Activated naive CD8-positive, alpha-beta T cell treated with anti-CD3 and anti-CD28 coated beads, Interleukin-2, amount 10 ng/mL, durations not matched to agents 7 days and 5 days (primary cell): ENCODE measurements around the gene PRR19. TPM values are rescaled to one million over a fixed set of nuclear protein-coding genes. Genes with fewer than 3 reads are reported as not detected.
A peak's percentile ranks its signal among the peaks of the same experiment; 100 is the strongest.

ENCODE experiments used
- ATAC-seq: fragments of 150-1000 bp; cut with Tn5 transposase; one replicate; pipeline ENCODE4 v1.10.0; 2021; ENCODE audit warnings: low read depth, moderate library complexity
- POLR2A ChIA-PET: fragments of 350-600 bp; sonication (Branson Sonifier 250); formaldehyde crosslinking; loops from one replicate; lab custom pipeline; 2021; ENCODE audit warnings: antibody characterized with exemption; lab: Charles Lee
- DNase-seq: peaks from one replicate; pipeline ENCODE4 v3.0.0; 2021
- H3K27ac Mint-ChIP-seq: one replicate; pipeline ENCODE4 v1.8.0; 2022; ENCODE audit warnings: mild to moderate bottlenecking, mixed read lengths
- H3K27me3 Mint-ChIP-seq: one replicate; pipeline ENCODE4 v1.8.0; 2022; ENCODE audit warnings: mild to moderate bottlenecking, moderate library complexity, mixed read lengths
- H3K36me3 Mint-ChIP-seq: one replicate; pipeline ENCODE4 v1.8.0; 2021; ENCODE audit warnings: mild to moderate bottlenecking, mixed read lengths
- H3K4me1 Mint-ChIP-seq: one replicate; pipeline ENCODE4 v1.8.0; 2021; ENCODE audit warnings: mixed read lengths
- H3K4me3 Mint-ChIP-seq: one replicate; pipeline ENCODE4 v1.8.0; 2022; ENCODE audit warnings: mild to moderate bottlenecking, moderate library complexity, mixed read lengths
- H3K9me3 Mint-ChIP-seq: one replicate; pipeline ENCODE4 v1.8.0; 2021; ENCODE audit warnings: mixed read lengths
- total RNA-seq, 2 experiments: library from RNA; stranded (reverse); gene quantifications; one replicate each; pipeline ENCODE4 v1.2.3, GENCODE V29; 2021

Gene PRR19
- total RNA-seq, 2 experiments from 2014 or later, result 0.57 TPM; not detected in 1

DNA sequence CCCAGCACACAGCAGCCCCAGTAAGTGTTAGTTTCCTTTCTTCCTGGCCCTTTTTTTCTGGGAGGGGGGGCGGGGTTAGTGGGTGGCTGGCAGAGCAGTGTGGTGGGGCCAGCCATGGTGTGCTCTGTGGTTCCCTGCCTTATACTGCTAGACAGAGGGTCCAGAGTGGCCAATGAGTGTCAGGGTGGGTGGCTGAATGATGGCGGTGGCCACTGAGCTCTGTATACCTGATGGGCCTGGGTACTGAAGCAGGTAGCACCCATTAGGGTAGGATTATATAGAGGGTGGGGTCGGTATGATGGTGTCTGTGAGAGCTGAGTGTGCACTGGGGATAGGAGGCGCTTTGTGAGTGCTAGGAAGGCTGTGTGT is 19.1 kb upstream of the PRR19 start:
- POLR2A ChIA-PET, result interaction anchor here (0.7 to 7.1 kb wide), 6 partner anchors 12 to 160 kb away, joined by 3 to 73 read pairs (median 6); partner anchors contain the start of gene GSK3A
- no peak overlapping the region for H3K4me3 Mint-ChIP-seq
- DNase-seq, result no peak
- peaks cover 5% of the 10 kb centered on the region for H3K36me3 Mint-ChIP-seq
- no peaks in the 10 kb centered on the region for H3K27me3 Mint-ChIP-seq
- no peak overlapping the region for H3K27ac Mint-ChIP-seq
- no peaks in the 10 kb centered on the region for H3K9me3 Mint-ChIP-seq
- peaks cover 43% of the 10 kb centered on the region for H3K4me1 Mint-ChIP-seq
- ATAC-seq, result no peak

GRCh38 chr19:42283188-42284065 is 18.5 kb upstream of the PRR19 start:
- ATAC-seq (peak; percentile 66), DNase-seq (peak; percentile 97)
- Mint-ChIP-seq H3K9me3 (no peaks in the 10 kb centered on the region), H3K4me1 (peaks cover 40% of the 10 kb centered on the region), H3K36me3 (peaks cover 5% of the 10 kb centered on the region), H3K27me3 (no peaks in the 10 kb centered on the region), H3K4me3 (no peak overlapping the region), H3K27ac (no peak overlapping the region)
- POLR2A ChIA-PET, result interaction anchor here (0.7 to 1.7 kb wide), 5 partner anchors 13 to 156 kb away, joined by 3 to 8 read pairs (median 5); no protein-coding TSS in a partner anchor

DNA sequence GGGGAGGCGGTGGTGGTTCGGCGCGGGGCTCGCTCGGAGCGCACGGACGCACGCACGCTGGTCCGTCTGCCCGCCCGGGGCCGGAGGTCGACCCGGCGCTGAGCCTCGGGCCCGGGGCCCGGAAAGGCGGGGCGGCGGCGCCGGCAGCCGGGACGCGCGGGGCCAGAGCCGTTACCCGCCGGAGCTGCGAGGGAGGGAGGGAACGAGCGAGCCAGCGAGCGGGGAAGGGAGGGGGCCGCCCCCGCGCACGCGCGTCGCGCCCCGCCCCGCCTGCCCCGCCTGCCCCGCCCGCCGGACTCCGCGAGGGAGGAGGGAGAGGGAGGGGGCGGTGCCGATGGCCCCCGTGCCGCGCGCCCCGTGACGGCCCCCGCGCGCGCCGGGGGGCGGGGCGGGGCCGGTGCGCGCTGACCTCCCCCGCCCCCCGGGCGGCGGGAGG is 17.8 kb upstream of the PRR19 start:
- H3K4me1 Mint-ChIP-seq, result peaks cover 35% of the 10 kb centered on the region
- H3K27me3 Mint-ChIP-seq, result no peaks in the 10 kb centered on the region
- POLR2A ChIA-PET, result interaction anchor here (1.1 to 1.5 kb wide), 7 partner anchors 11 to 85 kb away, joined by 3 to 12 read pairs (median 5); partner anchors contain the start of genes PAFAH1B3 and PRR19
- ATAC-seq (peak; percentile 31), DNase-seq (peak; percentile 92)
- no peaks in the 10 kb centered on the region for H3K9me3 Mint-ChIP-seq
- no peak overlapping the region for H3K27ac Mint-ChIP-seq
- peaks cover 5% of the 10 kb centered on the region for H3K36me3 Mint-ChIP-seq
- H3K4me3 Mint-ChIP-seq, result no peak overlapping the region

GRCh38 chr19:42284591-42285341 is 17.2 kb upstream of the PRR19 start:
- DNase-seq (no peak), ATAC-seq (no peak)
- Mint-ChIP-seq H3K27ac (peak overlapping the region; percentile 86), H3K27me3 (no peaks in the 10 kb centered on the region), H3K36me3 (peaks cover 5% of the 10 kb centered on the region), H3K4me3 (peak overlapping the region; percentile 89), H3K4me1 (peaks cover 29% of the 10 kb centered on the region), H3K9me3 (no peaks in the 10 kb centered on the region)
- POLR2A ChIA-PET, result interaction anchor here (1.1 to 1.5 kb wide), 7 partner anchors 10 to 86 kb away, joined by 3 to 12 read pairs (median 5); partner anchors contain the start of genes PAFAH1B3 and PRR19

DNA sequence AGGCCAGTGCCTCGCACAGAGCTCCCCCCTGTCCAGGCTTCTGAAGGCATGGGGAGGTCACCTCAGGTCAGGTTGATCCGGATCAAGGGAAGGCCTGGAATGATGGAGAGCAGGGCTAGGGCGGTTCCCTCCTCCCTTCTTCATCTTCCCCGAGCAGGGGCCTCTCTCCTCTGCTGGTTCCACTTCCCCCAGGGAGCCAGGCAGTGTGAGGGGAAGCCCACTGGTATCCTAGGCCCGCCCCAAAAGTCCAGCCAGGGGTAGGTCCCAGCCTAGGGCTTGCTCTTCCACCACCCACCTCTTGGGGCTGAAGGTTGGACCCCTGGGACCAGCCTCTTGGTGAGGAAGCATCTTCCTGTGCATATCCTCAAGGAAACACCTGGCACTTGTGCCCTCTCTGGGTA is 16.4 kb upstream of the PRR19 start:
- Mint-ChIP-seq H3K9me3 (no peaks in the 10 kb centered on the region), H3K27ac (peak overlapping the region; percentile 78), H3K4me3 (peak overlapping the region; percentile 89), H3K36me3 (peaks cover 5% of the 10 kb centered on the region), H3K27me3 (no peaks in the 10 kb centered on the region), H3K4me1 (peaks cover 29% of the 10 kb centered on the region)
- ATAC-seq (no peak), DNase-seq (no peak)
- POLR2A ChIA-PET, result interaction anchor here (1.4 to 1.5 kb wide), 2 partner anchors 18 to 42 kb away, joined by 3 to 12 read pairs; no protein-coding TSS in a partner anchor

GRCh38 chr19:42285988-42286348 is 16.0 kb upstream of the PRR19 start:
- H3K4me1 Mint-ChIP-seq, result peaks cover 29% of the 10 kb centered on the region
- H3K36me3 Mint-ChIP-seq, result peaks cover 5% of the 10 kb centered on the region
- H3K4me3 Mint-ChIP-seq, result peak overlapping the region; percentile 89
- H3K9me3 Mint-ChIP-seq, result no peaks in the 10 kb centered on the region
- DNase-seq (no peak), ATAC-seq (no peak)
- peak overlapping the region; percentile 78 for H3K27ac Mint-ChIP-seq
- POLR2A ChIA-PET, result no interaction called here
- H3K27me3 Mint-ChIP-seq, result no peaks in the 10 kb centered on the region

- peak overlapping the region; percentile 78 for H3K27ac Mint-ChIP-seq
- DNase-seq (no peak), ATAC-seq (no peak)
- POLR2A ChIA-PET, result interaction anchor here (0.5 kb wide), 1 partner anchor 74 kb away, joined by 3 read pairs; no protein-coding TSS in a partner anchor
- no peak overlapping the region for H3K4me3 Mint-ChIP-seq
- no peaks in the 10 kb centered on the region for H3K9me3 Mint-ChIP-seq
- H3K27me3 Mint-ChIP-seq, result no peaks in the 10 kb centered on the region
- peaks cover 5% of the 10 kb centered on the region for H3K36me3 Mint-ChIP-seq
- peaks cover 28% of the 10 kb centered on the region for H3K4me1 Mint-ChIP-seq
Observed at GRCh38 chr19:42286349-42287016, 15.4 kb upstream of the PRR19 start.

DNA sequence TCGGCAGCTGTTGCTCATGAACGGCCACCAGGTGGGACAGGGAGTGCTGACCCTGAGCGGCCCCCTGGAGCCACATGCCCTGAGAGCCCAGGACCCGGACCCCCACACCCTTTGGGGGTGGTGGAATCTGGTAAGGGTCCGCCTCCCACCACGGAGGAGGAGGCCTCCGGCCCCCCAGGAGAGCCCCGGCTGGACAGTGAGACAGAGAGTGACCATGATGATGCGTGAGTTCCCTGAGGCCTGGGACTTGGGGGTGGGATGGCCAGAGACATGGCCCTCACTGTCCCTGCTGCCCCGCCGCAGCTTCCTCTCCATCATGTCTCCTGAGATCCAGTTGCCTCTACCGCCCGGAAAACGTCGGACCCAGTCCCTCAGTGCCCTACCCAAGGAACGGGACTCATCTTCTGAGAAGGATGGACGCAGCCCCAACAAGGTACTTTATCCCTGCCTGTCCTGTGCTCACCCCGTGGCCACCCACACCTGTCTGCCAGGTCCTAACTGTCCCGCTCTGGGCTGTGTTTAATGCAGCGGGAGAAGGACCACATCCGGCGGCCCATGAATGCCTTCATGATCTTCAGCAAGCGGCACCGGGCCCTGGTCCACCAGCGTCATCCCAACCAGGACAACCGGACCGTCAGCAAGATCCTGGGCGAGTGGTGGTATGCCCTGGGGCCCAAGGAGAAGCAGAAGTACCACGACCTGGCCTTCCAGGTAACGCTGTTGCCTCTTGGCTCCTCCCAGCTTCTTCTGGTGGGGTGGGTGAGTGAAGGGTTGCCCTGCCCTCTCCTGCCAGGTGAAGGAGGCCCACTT is 14.7 kb upstream of the PRR19 start:
- no peak for ATAC-seq
- Mint-ChIP-seq H3K4me3 (no peak overlapping the region), H3K36me3 (peaks cover 9% of the 10 kb centered on the region), H3K9me3 (no peaks in the 10 kb centered on the region), H3K27ac (no peak overlapping the region), H3K4me1 (peaks cover 24% of the 10 kb centered on the region), H3K27me3 (no peaks in the 10 kb centered on the region)
- POLR2A ChIA-PET, result interaction anchor here (0.5 kb wide), 1 partner anchor 73 kb away, joined by 3 read pairs; no protein-coding TSS in a partner anchor
- DNase-seq, result no peak

DNA sequence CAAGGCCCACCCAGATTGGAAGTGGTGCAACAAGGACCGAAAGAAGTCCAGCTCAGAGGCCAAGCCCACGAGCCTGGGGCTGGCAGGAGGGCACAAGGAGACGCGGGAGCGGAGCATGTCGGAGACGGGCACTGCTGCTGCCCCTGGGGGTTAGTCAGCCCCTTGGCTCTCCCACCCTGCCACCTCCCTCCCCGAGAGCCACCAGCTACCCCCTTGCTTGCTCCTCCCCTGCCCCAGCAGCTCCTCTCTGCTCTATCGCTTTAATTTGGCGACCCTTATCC is 14.2 kb upstream of the PRR19 start:
- Mint-ChIP-seq H3K9me3 (no peaks in the 10 kb centered on the region), H3K27me3 (no peaks in the 10 kb centered on the region), H3K27ac (no peak overlapping the region), H3K4me1 (peaks cover 20% of the 10 kb centered on the region), H3K36me3 (peaks cover 9% of the 10 kb centered on the region), H3K4me3 (no peak overlapping the region)
- POLR2A ChIA-PET, result no interaction called here
- no peak for ATAC-seq
- DNase-seq, result no peak

- peaks cover 12% of the 10 kb centered on the region for H3K36me3 Mint-ChIP-seq
- no peaks in the 10 kb centered on the region for H3K9me3 Mint-ChIP-seq
- H3K27me3 Mint-ChIP-seq, result no peaks in the 10 kb centered on the region
- no peak overlapping the region for H3K4me3 Mint-ChIP-seq
- peaks cover 20% of the 10 kb centered on the region for H3K4me1 Mint-ChIP-seq
- POLR2A ChIA-PET, result no interaction called here
- DNase-seq (no peak), ATAC-seq (no peak)
- H3K27ac Mint-ChIP-seq, result no peak overlapping the region
Observed at GRCh38 chr19:42288387-42288786, 13.5 kb upstream of the PRR19 start.

- Mint-ChIP-seq H3K27ac (no peak overlapping the region), H3K36me3 (peaks cover 12% of the 10 kb centered on the region), H3K9me3 (no peaks in the 10 kb centered on the region), H3K4me3 (no peak overlapping the region), H3K4me1 (peaks cover 20% of the 10 kb centered on the region), H3K27me3 (no peaks in the 10 kb centered on the region)
- POLR2A ChIA-PET, result no interaction called here
- DNase-seq (no peak), ATAC-seq (no peak)
Observed at GRCh38 chr19:42288881-42289555, 12.9 kb upstream of the PRR19 start.

DNA sequence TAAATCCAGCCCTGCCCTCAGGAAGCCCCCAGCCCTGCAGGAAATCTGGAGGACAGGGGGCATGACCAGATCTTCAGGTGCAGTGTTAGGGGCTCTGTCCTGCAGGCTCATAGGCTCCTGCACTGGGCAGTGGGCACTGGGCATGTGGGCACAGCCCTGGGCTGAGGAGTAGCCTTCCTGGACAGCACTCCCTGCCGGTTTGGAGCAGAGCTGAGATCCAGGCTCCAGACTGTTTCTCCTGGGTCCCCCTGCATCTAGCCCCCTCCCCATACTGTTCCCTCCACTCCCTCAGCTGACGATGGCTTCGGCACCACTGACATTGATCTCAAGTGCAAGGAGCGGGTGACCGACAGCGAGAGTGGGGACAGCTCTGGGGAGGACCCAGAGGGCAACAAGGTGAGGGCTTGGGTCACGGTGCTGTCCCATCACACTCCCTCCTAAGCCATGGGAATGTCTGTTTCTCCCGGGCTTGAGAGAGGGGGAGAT is 12.3 kb upstream of the PRR19 start:
- H3K4me3 Mint-ChIP-seq, result no peak overlapping the region
- H3K27ac Mint-ChIP-seq, result no peak overlapping the region
- H3K36me3 Mint-ChIP-seq, result peaks cover 14% of the 10 kb centered on the region
- H3K27me3 Mint-ChIP-seq, result no peaks in the 10 kb centered on the region
- DNase-seq (no peak), ATAC-seq (no peak)
- H3K9me3 Mint-ChIP-seq, result no peaks in the 10 kb centered on the region
- POLR2A ChIA-PET, result no interaction called here
- H3K4me1 Mint-ChIP-seq, result peaks cover 20% of the 10 kb centered on the region
